GM18873 (cell line): ENCODE measurements around the gene CELSR3.

Source experiments
- ATAC-seq: cut with Tn5 transposase; IDR thresholded peaks from one replicate; pipeline ENCODE4 v1.9.1; 2021; ENCODE audit warnings: mild to moderate bottlenecking, moderate library complexity, moderate number of reproducible peaks; ENCODE audit not compliant: unreplicated experiment, low FRiP score

CELSR3 gene

GRCh38 chr3:48662145-48662752 lies 437 bp downstream of the CELSR3 start:
- no peak for ATAC-seq

- no peak for ATAC-seq
These were observed 1.1 kb downstream of the CELSR3 start for GRCh38 chr3:48661501-48662144.

GRCh38 chr3:48660800-48661400 lies 1.8 kb downstream of the CELSR3 start:
- ATAC-seq = no peak

GRCh38 chr3:48656841-48657281 lies 5.8 kb downstream of the CELSR3 start:
- no peak for ATAC-seq

- ATAC-seq = peak; percentile 48
These were observed 6.4 kb downstream of the CELSR3 start for GRCh38 chr3:48656061-48656840.

DNA sequence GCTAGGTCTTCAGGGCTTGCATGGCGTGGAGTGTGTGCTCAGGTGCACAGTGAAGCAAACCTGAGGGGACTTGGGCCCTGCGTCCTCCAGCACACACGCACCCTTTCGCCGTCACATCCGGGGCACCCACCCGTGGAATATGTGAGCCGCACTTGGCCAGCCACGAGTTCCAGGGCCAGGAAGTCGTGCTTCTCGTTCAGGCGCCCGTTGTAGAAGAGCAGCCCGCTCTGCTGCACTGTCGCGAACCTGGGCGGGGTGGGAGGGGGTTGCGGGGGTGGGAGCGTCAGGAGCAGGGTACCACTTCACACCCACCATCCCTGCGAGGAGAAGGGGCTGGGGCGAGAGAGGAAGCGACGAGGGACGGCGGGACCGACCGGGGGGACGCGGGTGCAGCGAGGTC lies 7.1 kb downstream of the CELSR3 start:
- ATAC-seq = no peak

DNA sequence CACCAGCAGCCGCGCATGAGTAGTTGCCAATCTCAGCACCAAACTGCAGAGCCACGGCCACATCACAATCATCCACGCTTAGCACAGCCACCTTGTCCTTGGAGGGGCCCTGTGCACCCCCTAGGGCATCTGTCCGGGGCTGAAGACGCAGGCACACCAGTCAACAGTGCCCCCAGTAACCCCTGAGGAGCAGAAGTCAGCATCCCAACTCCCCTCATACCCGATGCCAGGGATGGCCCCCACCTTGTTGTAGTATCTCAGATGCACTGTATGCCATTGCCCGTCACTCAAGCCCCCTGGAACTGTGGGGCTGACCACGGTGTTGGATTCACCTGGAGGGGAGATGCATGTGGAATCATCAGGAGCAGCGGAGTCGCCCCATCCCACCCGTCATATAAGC lies 7.6 kb downstream of the CELSR3 start:
- no peak for ATAC-seq

GRCh38 chr3:48652923-48653715 lies 9.6 kb downstream of the CELSR3 start:
- ATAC-seq = no peak

DNA sequence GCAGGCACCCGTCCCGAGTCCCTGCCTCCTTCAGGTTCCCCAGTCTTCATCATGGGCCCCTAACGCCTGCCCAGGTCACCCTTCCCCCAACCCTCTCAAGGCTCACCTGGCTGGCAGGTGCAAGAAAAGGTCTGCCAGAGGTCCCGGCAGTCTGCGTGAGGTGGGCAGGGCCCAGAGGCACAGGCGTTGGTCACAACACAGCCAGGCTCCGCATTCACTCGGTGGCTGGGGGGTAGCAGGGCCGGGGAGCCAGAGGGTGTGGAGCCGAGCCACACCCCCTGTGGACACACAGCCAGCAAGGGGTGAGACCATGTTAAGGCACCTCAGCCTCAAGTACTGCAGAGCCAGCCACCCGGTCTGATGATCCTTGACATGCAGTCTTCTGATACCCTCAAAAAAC lies 10.9 kb downstream of the CELSR3 start:
- ATAC-seq = no peak

- no peak for ATAC-seq
These were observed 12.0 kb downstream of the CELSR3 start for GRCh38 chr3:48650723-48651122.

GRCh38 chr3:48648188-48648850 lies 14.4 kb downstream of the CELSR3 start:
- ATAC-seq = no peak

DNA sequence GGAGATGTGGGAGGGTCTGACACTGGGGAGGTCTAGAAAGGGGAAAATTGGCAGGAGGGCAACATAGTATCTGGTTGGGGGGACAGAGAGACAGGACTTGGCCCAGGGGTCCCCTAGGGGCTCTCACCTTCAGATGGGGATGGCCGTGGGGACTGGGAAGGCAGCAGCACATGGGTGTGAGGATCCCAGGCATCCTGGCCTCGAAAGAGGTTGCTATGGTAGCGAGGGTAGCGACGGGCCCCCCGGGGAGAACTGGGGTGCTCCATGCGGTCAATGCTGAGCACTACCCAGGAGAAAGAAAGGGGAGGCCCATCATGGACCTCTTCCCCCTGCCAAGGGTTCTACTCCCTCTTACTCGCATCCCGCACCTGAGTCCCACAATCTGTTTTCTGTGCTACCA lies 15.0 kb downstream of the CELSR3 start:
- no peak for ATAC-seq

- ATAC-seq = no peak
These were observed 17.6 kb downstream of the CELSR3 start for GRCh38 chr3:48644898-48645760.

DNA sequence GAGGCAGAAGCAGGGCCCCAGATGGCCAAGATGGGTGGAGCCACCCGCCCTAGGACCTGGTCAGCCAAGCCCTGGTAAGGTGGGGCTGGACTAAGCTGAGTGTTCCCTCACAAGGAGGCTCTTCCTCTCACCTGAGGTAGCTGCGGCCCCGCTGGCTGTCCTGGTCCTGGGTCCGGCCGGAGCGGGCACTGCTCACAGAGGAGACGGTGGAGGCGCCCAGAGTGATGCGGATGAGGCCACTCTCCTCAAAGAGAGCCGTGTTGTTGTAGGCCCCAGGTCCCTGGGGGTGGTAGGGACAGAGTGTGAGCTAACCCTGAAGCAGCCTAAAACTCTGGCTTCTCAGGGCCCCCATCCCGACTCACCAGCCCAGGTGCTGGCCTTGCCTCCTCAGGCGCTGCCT lies 20.1 kb downstream of the CELSR3 start:
- no peak for ATAC-seq

DNA sequence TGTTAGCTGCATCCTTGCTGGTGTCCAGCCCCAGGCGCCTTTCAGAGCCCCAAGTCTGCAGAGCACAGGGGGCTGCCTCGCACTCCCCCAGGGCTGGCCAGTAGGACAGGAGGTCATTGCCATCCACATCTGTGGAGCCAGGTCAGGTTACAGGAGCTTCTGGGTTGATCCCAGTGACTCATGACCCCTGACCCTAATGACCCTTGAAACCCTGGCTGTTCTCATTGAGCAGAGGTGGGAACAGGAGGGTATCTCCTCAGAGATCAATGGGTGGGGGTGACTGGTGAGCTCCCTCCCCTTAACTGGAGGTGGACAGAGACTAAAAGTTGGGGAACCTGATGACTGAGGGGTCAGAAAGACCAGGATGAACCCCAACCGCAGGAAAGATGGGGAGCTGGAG lies 21.3 kb downstream of the CELSR3 start:
- no peak for ATAC-seq

DNA sequence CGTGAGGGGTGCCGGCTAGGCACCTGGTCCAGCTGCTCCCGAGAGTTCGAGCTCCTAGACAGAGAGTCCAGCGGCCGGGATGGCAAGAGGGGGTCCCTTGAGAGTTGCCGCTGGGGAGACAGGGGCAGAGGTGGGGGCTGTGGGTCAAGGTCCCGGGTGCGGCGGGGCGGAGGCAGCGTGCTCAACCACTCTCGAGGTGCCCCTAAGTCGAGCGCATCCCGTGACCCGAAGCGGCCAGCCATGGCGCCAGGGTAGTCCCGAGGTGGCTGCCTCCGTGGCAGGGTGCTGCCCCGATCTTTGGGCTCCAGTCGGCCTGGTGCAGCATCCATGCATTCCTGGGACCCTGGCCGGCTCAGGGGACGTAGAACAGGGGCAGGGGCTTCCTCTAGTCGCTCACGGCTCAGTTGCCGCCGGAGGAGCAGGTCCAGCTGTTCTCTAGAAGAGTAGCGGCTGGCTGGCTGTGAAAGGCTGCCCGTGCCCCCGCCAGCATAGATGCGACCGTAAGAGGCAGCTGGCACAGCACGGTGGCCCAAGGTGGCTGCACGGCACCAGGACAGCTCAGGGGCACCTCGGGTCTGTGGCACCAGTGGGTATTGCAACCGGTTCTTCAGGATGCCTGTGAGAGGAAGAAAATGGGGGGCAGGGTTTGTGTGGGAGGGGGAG lies 22.6 kb downstream of the CELSR3 start:
- no peak for ATAC-seq

GRCh38 chr3:48637305-48637704 lies 25.4 kb downstream of the CELSR3 start:
- no peak for ATAC-seq

GRCh38 chr3:48636149-48636655 lies 26.5 kb downstream of the CELSR3 start:
- ATAC-seq = no peak
